HG03571 (cell line): ENCODE results near the gene GNB3.

ENCODE experiments used
- ATAC-seq: cut with Tn5 transposase; IDR thresholded peaks from one replicate; pipeline ENCODE4 v1.9.1; 2021; ENCODE audit not compliant: unreplicated experiment

The GNB3 gene

GRCh38 chr12:6823182-6824084 lies 17.3 kb upstream of the GNB3 start:
- no peak for ATAC-seq

DNA sequence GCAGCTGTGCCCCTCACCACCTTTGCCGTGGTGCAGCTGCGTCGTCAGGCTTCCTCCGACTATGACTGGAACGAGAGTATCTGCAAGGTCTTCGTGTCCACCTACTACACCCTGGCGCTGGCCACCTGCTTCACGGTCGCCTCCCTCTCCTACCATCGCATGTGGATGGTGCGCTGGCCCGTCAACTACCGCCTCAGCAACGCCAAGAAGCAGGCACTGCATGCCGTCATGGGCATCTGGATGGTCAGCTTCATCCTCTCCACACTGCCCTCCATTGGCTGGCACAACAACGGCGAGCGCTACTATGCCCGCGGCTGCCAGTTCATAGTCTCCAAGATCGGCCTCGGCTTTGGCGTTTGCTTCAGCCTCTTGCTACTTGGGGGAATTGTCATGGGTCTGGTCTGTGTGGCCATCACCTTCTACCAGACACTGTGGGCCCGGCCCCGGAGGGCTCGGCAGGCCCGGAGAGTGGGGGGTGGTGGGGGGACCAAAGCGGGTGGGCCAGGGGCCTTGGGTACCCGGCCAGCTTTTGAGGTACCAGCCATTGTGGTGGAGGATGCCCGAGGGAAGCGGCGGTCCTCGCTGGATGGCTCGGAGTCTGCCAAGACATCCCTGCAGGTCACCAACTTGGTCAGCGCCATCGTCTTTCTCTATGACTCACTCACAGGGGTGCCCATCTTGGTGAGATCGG lies 16.5 kb upstream of the GNB3 start:
- ATAC-seq: no peak

- ATAC-seq: no peak
Measured at GRCh38 chr12:6824901-6825381, 15.8 kb upstream of the GNB3 start.

- no peak for ATAC-seq
Measured at GRCh38 chr12:6825398-6826124, 15.2 kb upstream of the GNB3 start.

DNA sequence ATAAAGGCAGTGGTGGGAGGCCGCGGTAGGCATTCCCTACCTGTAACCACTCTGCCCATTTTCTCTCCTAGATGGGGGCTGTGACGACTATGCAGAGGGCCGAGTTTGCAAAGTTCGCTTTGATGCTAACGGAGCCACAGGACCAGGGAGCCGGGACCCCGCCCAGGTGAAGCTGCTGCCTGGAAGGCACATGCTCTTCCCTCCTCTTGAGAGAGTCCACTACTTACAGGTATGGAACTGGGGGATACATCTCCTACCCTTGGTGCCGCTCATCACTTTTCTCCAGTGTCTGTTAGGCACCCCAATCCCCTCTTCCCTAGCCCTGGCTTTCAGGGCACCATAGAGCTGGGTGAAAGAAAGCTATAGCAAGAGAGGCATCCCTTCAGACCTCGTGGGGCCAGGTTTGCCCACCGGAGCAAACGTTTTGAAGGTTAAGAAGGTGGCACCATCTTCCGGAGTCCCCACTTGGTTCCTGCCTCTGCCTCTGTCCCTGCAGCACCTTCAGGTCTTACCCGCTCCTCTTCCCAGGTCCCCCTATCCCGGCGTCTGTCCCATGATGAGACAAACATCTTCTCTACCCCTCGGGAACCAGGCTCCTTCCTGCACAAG lies 14.5 kb upstream of the GNB3 start:
- ATAC-seq: no peak

DNA sequence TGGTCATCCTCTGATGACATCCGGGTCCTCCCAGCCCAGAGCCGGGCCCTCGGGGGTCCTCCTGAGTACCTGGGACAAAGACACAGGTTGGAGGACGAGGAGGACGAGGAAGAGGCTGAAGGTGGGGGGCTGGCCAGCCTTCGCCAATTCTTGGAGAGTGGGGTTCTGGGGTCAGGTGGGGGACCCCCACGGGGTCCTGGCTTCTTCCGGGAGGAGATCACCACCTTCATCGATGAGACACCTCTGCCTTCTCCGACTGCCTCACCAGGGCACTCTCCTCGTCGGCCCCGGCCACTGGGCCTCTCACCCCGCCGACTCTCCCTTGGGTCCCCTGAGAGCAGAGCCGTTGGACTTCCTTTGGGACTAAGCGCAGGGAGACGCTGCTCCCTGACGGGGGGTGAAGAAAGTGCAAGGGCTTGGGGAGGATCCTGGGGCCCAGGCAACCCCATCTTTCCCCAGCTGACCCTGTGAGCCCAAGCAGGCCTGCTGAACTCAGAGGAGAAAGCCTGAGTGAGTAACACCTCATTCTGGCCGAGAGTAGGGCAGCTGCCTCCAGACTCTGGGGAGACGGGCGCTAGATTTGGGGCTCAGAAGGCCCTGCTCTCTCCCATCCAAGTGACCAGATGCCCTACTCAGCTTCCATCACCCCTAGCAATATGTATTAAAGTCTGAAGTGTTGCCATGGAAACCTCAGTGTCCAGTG lies 13.8 kb upstream of the GNB3 start:
- ATAC-seq: no peak

GRCh38 chr12:6827437-6827911 lies 13.3 kb upstream of the GNB3 start:
- no peak for ATAC-seq

DNA sequence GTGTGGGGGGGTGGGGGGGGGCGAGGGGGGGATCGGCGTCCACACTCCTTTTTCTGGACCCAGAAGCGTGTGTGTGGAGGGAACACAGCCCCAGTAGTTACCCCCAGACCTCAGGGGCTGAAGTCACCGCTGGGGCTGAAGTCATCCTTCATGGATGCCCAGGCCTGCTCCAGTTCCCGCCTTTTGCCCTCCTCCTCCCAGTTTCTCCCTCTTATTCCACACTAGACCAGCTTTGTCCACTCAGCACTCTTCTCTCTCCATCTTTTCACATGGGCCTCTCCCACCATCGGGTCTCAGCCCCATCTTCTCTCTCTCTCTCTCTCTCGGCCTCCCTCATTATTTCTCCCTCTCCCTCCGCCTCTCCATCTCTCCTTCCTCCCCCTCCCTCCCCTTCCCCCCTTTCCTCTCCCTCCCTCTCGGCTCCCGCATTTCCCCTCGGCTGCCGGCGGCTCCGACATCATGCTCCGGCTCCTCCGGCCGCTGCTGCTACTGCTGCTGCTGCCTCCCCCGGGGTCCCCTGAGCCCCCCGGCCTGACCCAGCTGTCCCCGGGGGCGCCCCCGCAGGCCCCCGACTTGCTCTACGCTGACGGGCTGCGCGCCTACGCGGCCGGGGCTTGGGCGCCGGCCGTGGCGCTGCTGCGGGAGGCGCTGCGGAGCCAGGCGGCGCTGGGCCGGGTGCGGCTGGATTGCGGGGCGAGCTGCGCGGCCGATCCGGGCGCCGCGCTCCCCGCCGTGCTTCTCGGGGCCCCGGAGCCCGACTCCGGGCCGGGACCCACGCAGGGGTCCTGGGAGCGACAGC lies 12.5 kb upstream of the GNB3 start, which contains the start of gene P3H3:
Gene P3H3 (plus strand): TSS at position 426 of the 799 bp plus-strand sequence. CDS start 34 bp downstream, at position 460.
- ATAC-seq: no peak

- ATAC-seq: no peak
Measured at GRCh38 chr12:6828781-6829535, 11.8 kb upstream of the GNB3 start.

DNA sequence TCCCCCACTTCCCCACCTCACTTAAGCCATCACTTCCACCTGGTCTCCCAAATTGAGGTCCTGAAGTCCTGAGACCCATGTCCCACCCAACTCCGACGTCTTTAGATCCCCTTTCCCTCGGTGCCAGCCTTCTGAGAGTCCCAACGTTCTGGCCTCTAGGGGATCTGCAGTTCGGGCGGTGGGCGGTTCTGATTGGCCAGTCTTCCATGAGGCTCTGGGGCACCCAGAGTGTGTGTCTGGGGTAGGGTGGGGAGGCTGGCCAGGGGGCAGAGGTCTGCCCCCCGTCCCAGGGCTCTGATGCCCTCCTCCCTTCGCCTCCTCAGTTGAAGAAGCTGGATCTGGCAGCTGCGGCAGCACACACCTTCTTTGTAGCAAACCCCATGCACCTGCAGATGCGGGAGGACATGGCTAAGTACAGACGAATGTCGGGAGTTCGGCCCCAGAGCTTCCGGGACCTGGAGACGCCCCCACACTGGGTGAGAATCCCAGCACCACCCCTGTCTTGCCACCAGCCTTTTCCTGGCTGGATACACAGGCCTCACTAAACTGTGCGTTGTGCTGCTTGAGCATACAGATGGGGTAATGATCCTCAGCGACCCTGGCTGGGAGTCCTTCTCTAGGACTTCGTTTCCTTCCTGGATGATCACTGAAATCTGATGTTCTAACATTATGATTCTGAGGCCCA lies 11.0 kb upstream of the GNB3 start:
- ATAC-seq: no peak

- no peak for ATAC-seq
Measured at GRCh38 chr12:6830286-6830890, 10.3 kb upstream of the GNB3 start.

- ATAC-seq: no peak
Measured at GRCh38 chr12:6830999-6831398, 9.7 kb upstream of the GNB3 start.

DNA sequence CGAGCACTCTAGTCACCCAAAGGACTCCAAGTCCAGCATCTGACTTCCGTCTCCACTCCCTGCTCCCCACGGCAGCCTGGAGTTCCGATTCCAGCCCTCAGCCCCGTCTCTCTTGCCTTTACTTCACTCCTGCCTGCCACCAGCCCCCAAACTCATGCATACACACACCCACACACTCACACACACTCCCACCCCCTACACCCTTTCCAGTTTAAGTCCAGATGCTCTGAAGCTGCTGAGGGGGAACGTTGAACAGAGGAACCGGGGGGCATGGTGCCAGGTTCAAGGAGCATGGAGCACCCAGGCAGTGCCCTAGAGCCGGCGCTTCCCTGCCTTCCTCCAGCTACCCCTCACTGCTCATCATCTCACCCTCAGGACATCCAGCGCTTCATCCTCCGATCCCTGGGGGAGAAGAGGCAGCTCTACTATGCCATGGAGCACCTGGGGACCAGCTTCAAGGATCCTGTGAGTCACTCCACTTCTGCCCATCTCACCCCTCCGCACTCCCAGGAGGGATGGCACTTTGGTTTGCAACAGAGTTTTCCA lies 9.2 kb upstream of the GNB3 start:
- ATAC-seq: no peak

DNA sequence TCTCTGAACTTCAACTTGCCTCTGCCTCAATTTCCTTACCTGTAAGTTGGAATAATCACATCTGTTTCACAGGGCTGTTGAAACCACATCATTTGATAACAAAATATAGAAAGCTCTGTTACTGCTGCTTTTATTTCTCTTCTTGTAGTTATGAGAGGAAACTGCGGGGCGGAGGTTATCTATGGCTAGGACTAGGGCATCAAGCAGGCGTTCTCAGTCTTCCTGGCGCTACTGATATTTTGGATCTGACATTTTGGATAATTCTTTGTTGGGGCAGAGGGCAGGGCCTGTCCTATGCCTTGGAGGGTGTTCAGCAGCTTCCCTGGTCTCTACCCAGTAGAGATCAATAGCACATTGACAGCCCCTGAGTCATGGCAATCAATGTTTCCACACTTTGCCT lies 8.6 kb upstream of the GNB3 start:
- no peak for ATAC-seq

DNA sequence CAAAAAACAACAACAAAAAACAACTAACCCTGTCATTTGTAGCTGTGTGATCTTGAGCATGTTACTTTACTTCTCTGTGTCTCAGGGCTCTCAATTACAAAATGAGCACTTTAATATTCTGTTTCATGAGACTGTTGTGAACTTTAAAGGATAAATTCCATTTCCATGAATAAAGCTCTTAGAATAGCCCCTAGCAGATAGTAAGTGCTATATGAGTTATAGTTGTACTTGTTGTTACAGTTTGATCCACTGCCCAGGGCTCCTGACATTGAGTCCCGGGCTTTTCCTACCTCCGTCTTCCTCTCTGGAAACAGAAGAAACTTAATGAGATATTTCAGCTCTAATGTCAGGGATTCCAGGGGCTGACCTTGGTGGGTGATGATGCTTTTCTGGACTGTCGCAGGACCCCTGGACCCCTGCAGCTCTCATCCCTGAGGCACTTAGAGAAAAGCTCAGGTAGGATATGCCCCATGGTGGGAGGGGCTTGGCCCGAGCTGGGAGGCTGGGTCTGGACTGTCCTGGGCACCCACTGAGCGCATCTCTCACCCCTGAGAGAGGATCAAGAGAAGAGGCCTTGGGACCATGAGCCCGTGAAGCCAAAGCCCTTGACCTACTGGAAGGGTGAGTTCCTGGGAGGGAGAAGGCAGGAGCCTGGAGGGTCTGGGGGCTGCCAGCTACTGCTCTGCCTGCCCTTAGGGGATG lies 7.4 kb upstream of the GNB3 start:
- no peak for ATAC-seq

DNA sequence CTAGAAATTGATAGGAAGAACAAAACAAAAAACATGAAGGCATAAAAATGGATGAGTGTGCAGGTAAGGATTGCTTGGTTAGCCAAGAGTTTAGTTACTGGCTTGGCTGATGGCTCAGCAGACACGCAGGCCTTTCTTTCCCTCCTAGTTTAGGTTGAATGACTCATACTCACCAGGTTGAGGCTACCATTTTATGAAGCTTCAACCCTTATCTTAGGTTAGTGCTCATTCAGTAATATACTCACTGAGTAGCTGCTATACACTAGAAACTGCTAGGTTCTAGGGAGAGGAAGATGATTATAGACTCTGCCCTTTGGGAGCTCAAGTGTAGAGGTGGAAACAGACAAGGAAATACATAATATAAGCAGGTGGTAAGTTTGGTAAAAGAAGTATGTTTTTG lies 6.5 kb upstream of the GNB3 start:
- ATAC-seq: no peak

- ATAC-seq: no peak
Measured at GRCh38 chr12:6834873-6835272, 5.9 kb upstream of the GNB3 start.
